NT2/D1 (cell line): ENCODE measurements around the gene AQP2.

Experiments used
- DNase-seq: peaks from one replicate; pipeline ENCODE4 v3.0.0-alpha.2; 2011; ENCODE audit warnings: low read depth, low spot score
- H3K27me3 ChIP-seq: 2 replicates; pipeline ENCODE4 v1.6.0; 2011; ENCODE audit warnings: mild to moderate bottlenecking; ENCODE audit not compliant: insufficient read length, insufficient read depth
- H3K36me3 ChIP-seq: 2 replicates; pipeline ENCODE4 v1.6.1; 2011; ENCODE audit warnings: mild to moderate bottlenecking, low read length, mixed read lengths; ENCODE audit not compliant: insufficient read depth, insufficient read length
- H3K4me1 ChIP-seq: 2 replicates; pipeline ENCODE4 v1.5.1; 2011; ENCODE audit not compliant: insufficient read depth, insufficient read length
- H3K4me3 ChIP-seq: 2 replicates; pipeline ENCODE4 v1.5.1; 2011; ENCODE audit warnings: low read depth; ENCODE audit not compliant: insufficient read length
- H3K9ac ChIP-seq: 2 replicates; pipeline ENCODE4 v1.6.0; 2011; ENCODE audit warnings: low read depth; ENCODE audit not compliant: insufficient read length
- H3K9me3 ChIP-seq: 2 replicates; pipeline ENCODE4 v1.5.1; 2011; ENCODE audit warnings: mild to moderate bottlenecking, low read length; ENCODE audit not compliant: insufficient read depth
- SUZ12 ChIP-seq: IDR thresholded peaks from 2 replicates; pipeline ENCODE4 v1.6.1; 2011; ENCODE audit not compliant: insufficient read length, insufficient read depth; ENCODE audit errors: extremely low read depth
- YY1 ChIP-seq: IDR thresholded peaks from 2 replicates; pipeline ENCODE4 v1.6.1; 2011; ENCODE audit not compliant: insufficient read length, insufficient read depth
- ZNF274 ChIP-seq: IDR thresholded peaks from 2 replicates; pipeline ENCODE4 v1.6.1; 2011; ENCODE audit warnings: mild to moderate bottlenecking, low read depth, low read length

AQP2 gene

GRCh38 chr12:49944046-49944445 lies 6.5 kb upstream of the AQP2 start:
- Histone ChIP-seq H3K9me3 (no peaks in the 10 kb centered on the region), H3K36me3 (no peaks in the 10 kb centered on the region), H3K4me1 (peaks cover 28% of the 10 kb centered on the region), H3K4me3 (no peak overlapping the region), H3K27me3 (peaks cover 19% of the 10 kb centered on the region), H3K9ac (no peak overlapping the region)
- TF ChIP-seq ZNF274 (no peak), SUZ12 (no peak), YY1 (no peak)
- no peak for DNase-seq

GRCh38 chr12:49944718-49945117 lies 5.8 kb upstream of the AQP2 start:
- no peak for TF ChIP-seq YY1
- no peak for TF ChIP-seq ZNF274
- no peak for TF ChIP-seq SUZ12
- H3K4me1 ChIP-seq = peaks cover 24% of the 10 kb centered on the region
- no peak overlapping the region for H3K4me3 ChIP-seq
- H3K9me3 ChIP-seq = no peaks in the 10 kb centered on the region
- no peak for DNase-seq
- H3K36me3 ChIP-seq = no peaks in the 10 kb centered on the region
- peaks cover 19% of the 10 kb centered on the region for H3K27me3 ChIP-seq
- H3K9ac ChIP-seq = no peak overlapping the region

- Histone ChIP-seq H3K9me3 (no peaks in the 10 kb centered on the region), H3K36me3 (no peaks in the 10 kb centered on the region), H3K27me3 (peaks cover 19% of the 10 kb centered on the region), H3K4me3 (peak overlapping the region; percentile 22), H3K4me1 (peaks cover 23% of the 10 kb centered on the region), H3K9ac (peak overlapping the region; percentile 53)
- TF ChIP-seq YY1 = no peak
- no peak for TF ChIP-seq ZNF274
- no peak for TF ChIP-seq SUZ12
- DNase-seq = peak; percentile 90
Measured at GRCh38 chr12:49945394-49946080, 5.0 kb upstream of the AQP2 start.

- no peak for DNase-seq
- H3K9ac ChIP-seq = no peak overlapping the region
- H3K36me3 ChIP-seq = no peaks in the 10 kb centered on the region
- TF ChIP-seq ZNF274 (no peak), SUZ12 (no peak), YY1 (no peak)
- peaks cover 19% of the 10 kb centered on the region for H3K27me3 ChIP-seq
- peaks cover 26% of the 10 kb centered on the region for H3K4me1 ChIP-seq
- H3K9me3 ChIP-seq = no peaks in the 10 kb centered on the region
- H3K4me3 ChIP-seq = no peak overlapping the region
Measured at GRCh38 chr12:49946086-49946485, 4.5 kb upstream of the AQP2 start.

- peaks cover 26% of the 10 kb centered on the region for H3K4me1 ChIP-seq
Measured at GRCh38 chr12:49946497-49946896, 4.0 kb upstream of the AQP2 start.

GRCh38 chr12:49947593-49948226 lies 2.8 kb upstream of the AQP2 start:
- peaks cover 24% of the 10 kb centered on the region for H3K4me1 ChIP-seq

More at GRCh38 chr12:49946497-49946896, 4.0 kb upstream of the AQP2 start:
- Histone ChIP-seq H3K4me3 (no peak overlapping the region), H3K27me3 (peaks cover 19% of the 10 kb centered on the region), H3K9ac (no peak overlapping the region), H3K9me3 (no peaks in the 10 kb centered on the region), H3K36me3 (no peaks in the 10 kb centered on the region)
- DNase-seq = no peak
- TF ChIP-seq ZNF274 (no peak), SUZ12 (no peak), YY1 (no peak)

More at GRCh38 chr12:49947593-49948226, 2.8 kb upstream of the AQP2 start:
- no peak for TF ChIP-seq SUZ12
- no peak for TF ChIP-seq ZNF274
- no peaks in the 10 kb centered on the region for H3K9me3 ChIP-seq
- no peak overlapping the region for H3K9ac ChIP-seq
- DNase-seq = no peak
- no peaks in the 10 kb centered on the region for H3K36me3 ChIP-seq
- no peak overlapping the region for H3K4me3 ChIP-seq
- H3K27me3 ChIP-seq = peaks cover 19% of the 10 kb centered on the region
